Right lobe of liver (tissue), 4 donors: Measurements from ENCODE around the gene TIMMDC1.

Experiments used
- POLR2A ChIP-seq: fragments of 450-650 bp; IDR thresholded peaks from one replicate; pipeline ENCODE4 v1.6.1; 2017; ENCODE audit warnings: antibody characterized with exemption, mild to moderate bottlenecking
- TF ChIP-seq, protein P1 (sequence below), 4 donors: fragments of 200-600 bp in 3 of 4; fragments of 450-650 bp in 1 of 4; IDR thresholded peaks; one replicate each; pipeline versions ENCODE4 v1.5.1 to v1.8.0; 2016 to 2022; ENCODE audit warnings: antibody characterized with exemption in 4 of 4, mild to moderate bottlenecking in 2 of 4
- donor health status: DM: no; HTN: no; CAD: no.
- donor health status: DM: no; HTN: no; CAD: no.
- donor health status: DM: no; HTN: yes; CAD: no.

DNA sequence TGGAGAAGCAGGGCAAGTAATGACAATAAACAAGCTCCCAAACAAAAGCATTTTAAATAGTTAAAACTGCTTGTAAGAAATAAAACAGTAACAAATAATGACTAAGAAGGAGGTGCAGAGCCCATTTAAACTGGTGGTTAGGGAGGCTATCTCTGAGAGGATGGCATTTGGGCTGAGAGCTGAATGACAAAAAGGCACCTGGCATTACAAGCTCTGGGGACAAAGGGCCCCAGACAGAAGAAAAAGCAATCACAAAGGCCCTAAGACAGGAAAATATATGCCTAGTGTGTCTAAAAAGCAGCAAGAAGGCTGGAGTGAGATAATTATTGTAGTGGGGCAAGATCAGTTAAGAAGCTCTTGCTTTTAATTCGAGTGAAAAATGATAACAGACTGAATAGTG is 44.5 kb upstream of the TIMMDC1 start:
- TF ChIP-seq, protein P1, sequence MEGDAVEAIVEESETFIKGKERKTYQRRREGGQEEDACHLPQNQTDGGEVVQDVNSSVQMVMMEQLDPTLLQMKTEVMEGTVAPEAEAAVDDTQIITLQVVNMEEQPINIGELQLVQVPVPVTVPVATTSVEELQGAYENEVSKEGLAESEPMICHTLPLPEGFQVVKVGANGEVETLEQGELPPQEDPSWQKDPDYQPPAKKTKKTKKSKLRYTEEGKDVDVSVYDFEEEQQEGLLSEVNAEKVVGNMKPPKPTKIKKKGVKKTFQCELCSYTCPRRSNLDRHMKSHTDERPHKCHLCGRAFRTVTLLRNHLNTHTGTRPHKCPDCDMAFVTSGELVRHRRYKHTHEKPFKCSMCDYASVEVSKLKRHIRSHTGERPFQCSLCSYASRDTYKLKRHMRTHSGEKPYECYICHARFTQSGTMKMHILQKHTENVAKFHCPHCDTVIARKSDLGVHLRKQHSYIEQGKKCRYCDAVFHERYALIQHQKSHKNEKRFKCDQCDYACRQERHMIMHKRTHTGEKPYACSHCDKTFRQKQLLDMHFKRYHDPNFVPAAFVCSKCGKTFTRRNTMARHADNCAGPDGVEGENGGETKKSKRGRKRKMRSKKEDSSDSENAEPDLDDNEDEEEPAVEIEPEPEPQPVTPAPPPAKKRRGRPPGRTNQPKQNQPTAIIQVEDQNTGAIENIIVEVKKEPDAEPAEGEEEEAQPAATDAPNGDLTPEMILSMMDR (IDR thresholded peaks at IDR 0.05): no peak
- TF ChIP-seq POLR2A: no peak
